Measurements from ENCODE around the gene RBM33.

The RBM33 gene

DNA sequence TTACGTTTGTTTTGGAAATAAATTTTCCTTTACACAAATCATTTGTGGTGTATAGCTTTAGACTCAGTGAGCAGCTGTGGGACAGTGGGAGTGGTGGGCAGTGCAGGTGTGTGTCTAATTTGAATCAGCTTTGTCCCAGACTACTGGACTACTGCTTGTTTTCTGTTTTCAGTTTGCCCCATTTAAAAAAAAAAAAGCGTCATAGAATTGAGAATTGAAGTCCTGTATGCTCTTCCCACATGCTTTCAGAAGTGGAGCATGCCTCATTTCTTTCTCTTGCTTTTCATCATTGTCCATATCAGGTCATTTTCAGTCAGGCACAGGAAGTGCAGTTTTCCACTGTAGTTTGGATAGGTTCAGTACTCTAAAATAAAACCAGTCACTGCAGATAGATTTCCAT, 101.7 kb downstream of the RBM33 start:
- Histone ChIP-seq H3K27me3 (ENCODE audit: insufficient read depth, insufficient read length) (no peaks in the 10 kb centered on the region), H3K9me3 (ENCODE audit: insufficient read depth, low read length) (no peaks in the 10 kb centered on the region), H3K9ac (ENCODE audit: insufficient read length, low read depth) (no peak overlapping the region), H3K4me3 (ENCODE audit: insufficient read length, low read depth) (no peak overlapping the region), H3K4me1 (ENCODE audit: insufficient read depth, insufficient read length) (no peaks in the 10 kb centered on the region), H3K36me3 (ENCODE audit: insufficient read depth, insufficient read length, low read length) (peaks cover 60% of the 10 kb centered on the region)
- no peak for DNase-seq (ENCODE audit: low read depth, low spot score)
- TF ChIP-seq SUZ12 (IDR thresholded peaks at IDR 0.05; ENCODE audit: extremely low read depth, insufficient read depth, insufficient read length) = no peak
- TF ChIP-seq ZNF274 (IDR thresholded peaks at IDR 0.05; ENCODE audit: low read depth, low read length) = no peak
- no peak for TF ChIP-seq YY1 (IDR thresholded peaks at IDR 0.05; ENCODE audit: insufficient read depth, insufficient read length)

- no peak overlapping the region for H3K9ac ChIP-seq (ENCODE audit: insufficient read length, low read depth)
- H3K4me1 ChIP-seq (ENCODE audit: insufficient read depth, insufficient read length) = no peaks in the 10 kb centered on the region
- no peaks in the 10 kb centered on the region for H3K9me3 ChIP-seq (ENCODE audit: insufficient read depth, low read length)
- H3K4me3 ChIP-seq (ENCODE audit: insufficient read length, low read depth) = no peak overlapping the region
- no peak for TF ChIP-seq ZNF274 (IDR thresholded peaks at IDR 0.05; ENCODE audit: low read depth, low read length)
- no peak for TF ChIP-seq SUZ12 (IDR thresholded peaks at IDR 0.05; ENCODE audit: extremely low read depth, insufficient read depth, insufficient read length)
- no peak for TF ChIP-seq YY1 (IDR thresholded peaks at IDR 0.05; ENCODE audit: insufficient read depth, insufficient read length)
- H3K36me3 ChIP-seq (ENCODE audit: insufficient read depth, insufficient read length, low read length) = peaks cover 52% of the 10 kb centered on the region
- no peaks in the 10 kb centered on the region for H3K27me3 ChIP-seq (ENCODE audit: insufficient read depth, insufficient read length)
- no peak for DNase-seq (ENCODE audit: low read depth, low spot score)
These were observed 102.7 kb downstream of the RBM33 start for GRCh38 chr7:155747209-155747608.

GRCh38 chr7:155749578-155749977, 105.1 kb downstream of the RBM33 start:
- Histone ChIP-seq H3K9me3 (ENCODE audit: insufficient read depth, low read length) (no peaks in the 10 kb centered on the region), H3K36me3 (ENCODE audit: insufficient read depth, insufficient read length, low read length) (peaks cover 39% of the 10 kb centered on the region), H3K4me3 (ENCODE audit: insufficient read length, low read depth) (no peak overlapping the region), H3K27me3 (ENCODE audit: insufficient read depth, insufficient read length) (no peaks in the 10 kb centered on the region), H3K9ac (ENCODE audit: insufficient read length, low read depth) (no peak overlapping the region), H3K4me1 (ENCODE audit: insufficient read depth, insufficient read length) (no peaks in the 10 kb centered on the region)
- TF ChIP-seq SUZ12 (IDR thresholded peaks at IDR 0.05; ENCODE audit: extremely low read depth, insufficient read depth, insufficient read length) (no peak), ZNF274 (IDR thresholded peaks at IDR 0.05; ENCODE audit: low read depth, low read length) (no peak), YY1 (IDR thresholded peaks at IDR 0.05; ENCODE audit: insufficient read depth, insufficient read length) (no peak)
- no peak for DNase-seq (ENCODE audit: low read depth, low spot score)

- Histone ChIP-seq H3K9ac (ENCODE audit: insufficient read length, low read depth) (no peak overlapping the region), H3K4me3 (ENCODE audit: insufficient read length, low read depth) (no peak overlapping the region), H3K9me3 (ENCODE audit: insufficient read depth, low read length) (no peaks in the 10 kb centered on the region), H3K27me3 (ENCODE audit: insufficient read depth, insufficient read length) (no peaks in the 10 kb centered on the region), H3K4me1 (ENCODE audit: insufficient read depth, insufficient read length) (no peaks in the 10 kb centered on the region), H3K36me3 (ENCODE audit: insufficient read depth, insufficient read length, low read length) (peaks cover 31% of the 10 kb centered on the region)
- no peak for TF ChIP-seq YY1 (IDR thresholded peaks at IDR 0.05; ENCODE audit: insufficient read depth, insufficient read length)
- TF ChIP-seq ZNF274 (IDR thresholded peaks at IDR 0.05; ENCODE audit: low read depth, low read length) = no peak
- no peak for TF ChIP-seq SUZ12 (IDR thresholded peaks at IDR 0.05; ENCODE audit: extremely low read depth, insufficient read depth, insufficient read length)
- DNase-seq (ENCODE audit: low read depth, low spot score) = no peak
These were observed 106.0 kb downstream of the RBM33 start for GRCh38 chr7:155750255-155751125.

- no peak for DNase-seq (ENCODE audit: low read depth, low spot score)
- no peak overlapping the region for H3K9ac ChIP-seq (ENCODE audit: insufficient read length, low read depth)
- H3K27me3 ChIP-seq (ENCODE audit: insufficient read depth, insufficient read length) = no peaks in the 10 kb centered on the region
- TF ChIP-seq YY1 (IDR thresholded peaks at IDR 0.05; ENCODE audit: insufficient read depth, insufficient read length) = no peak
- no peak for TF ChIP-seq ZNF274 (IDR thresholded peaks at IDR 0.05; ENCODE audit: low read depth, low read length)
- no peak for TF ChIP-seq SUZ12 (IDR thresholded peaks at IDR 0.05; ENCODE audit: extremely low read depth, insufficient read depth, insufficient read length)
- H3K36me3 ChIP-seq (ENCODE audit: insufficient read depth, insufficient read length, low read length) = peaks cover 24% of the 10 kb centered on the region
- H3K9me3 ChIP-seq (ENCODE audit: insufficient read depth, low read length) = peaks cover 2% of the 10 kb centered on the region; the same call in 1 of the 2 replicates
- no peaks in the 10 kb centered on the region for H3K4me1 ChIP-seq (ENCODE audit: insufficient read depth, insufficient read length)
- H3K4me3 ChIP-seq (ENCODE audit: insufficient read length, low read depth) = no peak overlapping the region
These were observed 106.9 kb downstream of the RBM33 start for GRCh38 chr7:155751409-155751808.

DNA sequence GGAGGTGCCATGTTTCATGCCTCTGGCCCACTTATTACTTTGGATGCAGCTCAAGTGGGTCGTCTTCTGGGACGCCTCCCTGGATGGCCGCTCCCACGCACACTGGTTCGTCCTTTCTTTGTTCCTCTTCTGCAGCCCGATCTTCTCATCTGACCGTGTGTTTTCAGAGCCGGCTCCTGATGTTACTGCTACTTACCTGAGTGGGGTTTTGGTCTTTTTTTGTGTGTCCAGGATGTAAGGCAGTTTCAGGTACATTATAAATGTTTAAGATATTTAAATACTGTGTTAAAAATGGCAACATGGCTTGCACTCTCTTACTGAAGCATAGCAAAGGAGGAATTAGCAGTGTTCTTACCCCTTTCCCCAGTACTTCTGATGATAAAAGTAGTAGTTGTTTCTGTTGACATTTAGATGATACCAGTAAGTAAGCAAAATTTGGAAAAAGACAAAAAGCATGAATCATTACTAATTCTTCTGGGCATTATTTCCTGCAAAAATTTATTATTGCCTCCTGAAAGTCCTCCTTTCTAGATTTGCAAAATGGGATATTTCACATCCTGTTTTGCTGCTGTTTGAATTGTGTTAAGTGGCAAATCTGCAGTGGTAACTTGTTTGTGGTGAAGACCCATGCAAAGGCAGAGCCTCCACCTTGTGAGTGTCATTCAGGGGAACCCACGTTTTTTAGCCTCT, 108.4 kb downstream of the RBM33 start:
- Histone ChIP-seq H3K4me3 (ENCODE audit: insufficient read length, low read depth) (no peak overlapping the region), H3K36me3 (ENCODE audit: insufficient read depth, insufficient read length, low read length) (peaks cover 21% of the 10 kb centered on the region), H3K27me3 (ENCODE audit: insufficient read depth, insufficient read length) (no peaks in the 10 kb centered on the region), H3K4me1 (ENCODE audit: insufficient read depth, insufficient read length) (no peaks in the 10 kb centered on the region), H3K9ac (ENCODE audit: insufficient read length, low read depth) (no peak overlapping the region), H3K9me3 (ENCODE audit: insufficient read depth, low read length) (peaks cover 17% of the 10 kb centered on the region)
- TF ChIP-seq ZNF274 (IDR thresholded peaks at IDR 0.05; ENCODE audit: low read depth, low read length) (no peak), SUZ12 (IDR thresholded peaks at IDR 0.05; ENCODE audit: extremely low read depth, insufficient read depth, insufficient read length) (no peak), YY1 (IDR thresholded peaks at IDR 0.05; ENCODE audit: insufficient read depth, insufficient read length) (no peak)
- DNase-seq (ENCODE audit: low read depth, low spot score) = no peak

DNA sequence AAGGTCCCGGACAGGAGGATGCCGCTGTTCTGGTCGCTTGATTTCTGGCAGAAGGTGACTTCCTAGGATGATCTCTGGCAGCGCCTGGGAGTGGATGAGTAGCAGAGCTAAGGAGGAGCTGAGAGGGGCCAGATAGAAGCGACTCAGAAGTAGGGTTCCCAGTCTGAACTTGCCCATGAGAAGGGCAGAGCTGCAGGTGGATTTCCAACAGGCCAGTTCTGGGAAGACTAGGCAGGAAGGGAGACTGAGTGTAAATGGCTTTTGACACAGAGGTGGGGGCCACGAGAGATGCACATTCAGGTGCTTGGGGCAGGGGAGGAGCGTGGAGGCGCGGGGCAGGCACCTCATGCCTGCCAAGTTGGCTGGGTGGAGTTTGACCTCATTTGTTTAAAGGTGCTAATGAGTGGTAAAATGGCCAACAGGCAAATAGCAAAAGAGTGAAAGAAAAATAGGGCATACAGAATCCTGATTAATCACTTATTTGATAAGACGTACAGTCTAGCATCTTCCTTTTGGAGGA, 109.0 kb downstream of the RBM33 start:
- no peak overlapping the region for H3K4me3 ChIP-seq (ENCODE audit: insufficient read length, low read depth)
- H3K9ac ChIP-seq (ENCODE audit: insufficient read length, low read depth) = no peak overlapping the region
- H3K4me1 ChIP-seq (ENCODE audit: insufficient read depth, insufficient read length) = peaks cover 2% of the 10 kb centered on the region
- TF ChIP-seq YY1 (IDR thresholded peaks at IDR 0.05; ENCODE audit: insufficient read depth, insufficient read length) = no peak
- TF ChIP-seq ZNF274 (IDR thresholded peaks at IDR 0.05; ENCODE audit: low read depth, low read length) = no peak
- TF ChIP-seq SUZ12 (IDR thresholded peaks at IDR 0.05; ENCODE audit: extremely low read depth, insufficient read depth, insufficient read length) = no peak
- peaks cover 22% of the 10 kb centered on the region for H3K9me3 ChIP-seq (ENCODE audit: insufficient read depth, low read length)
- DNase-seq (ENCODE audit: low read depth, low spot score) = no peak
- H3K36me3 ChIP-seq (ENCODE audit: insufficient read depth, insufficient read length, low read length) = peaks cover 21% of the 10 kb centered on the region
- no peaks in the 10 kb centered on the region for H3K27me3 ChIP-seq (ENCODE audit: insufficient read depth, insufficient read length)

All from NT2/D1 (cell line).